Measurements from ENCODE around the gene CDK6. TPM values are rescaled to one million over a fixed set of nuclear protein-coding genes. Genes with fewer than 3 reads are reported as not detected.

CDK6 gene
- total RNA-seq, 1 experiment from 2014 or later: 41.4 TPM

DNA sequence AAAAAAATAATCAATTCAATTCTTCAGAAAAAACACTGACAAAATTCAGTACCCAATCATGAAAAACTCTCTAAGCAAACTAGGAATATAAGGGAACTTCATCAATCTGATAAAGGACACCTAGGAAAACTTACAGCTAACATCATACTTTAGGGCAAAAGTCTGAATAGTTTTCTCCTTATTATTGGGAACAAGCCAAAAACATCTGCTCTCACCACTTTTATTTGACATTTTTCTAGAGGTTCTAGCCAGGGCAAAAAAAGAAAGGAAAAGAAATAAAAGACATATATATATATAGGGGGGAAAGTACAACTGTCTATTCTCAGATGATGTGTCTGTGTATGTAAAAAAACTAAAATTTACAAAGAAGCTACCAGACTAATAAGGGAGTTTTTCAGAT, 19.0 kb downstream of the CDK6 start:
- POLR2A ChIA-PET: no interaction called here

DNA sequence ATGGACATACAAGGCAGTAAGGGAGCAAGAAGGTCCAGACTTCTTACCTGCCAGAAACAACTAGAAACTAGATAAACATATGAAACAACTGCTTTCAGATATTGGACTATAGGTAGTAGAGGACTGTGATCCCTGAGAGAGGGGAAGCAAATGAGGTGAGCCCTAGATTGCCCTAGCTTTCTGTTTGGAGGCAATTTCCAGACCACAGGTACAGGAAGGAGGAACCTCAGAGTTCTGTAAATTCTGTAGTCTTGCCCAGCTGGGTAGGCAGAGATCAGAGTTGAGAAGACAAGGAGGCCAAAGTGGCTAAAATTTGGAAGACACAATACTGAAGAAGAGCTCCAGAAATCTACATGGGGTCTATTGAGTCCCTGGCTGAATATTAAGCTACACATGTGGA, 21.0 kb downstream of the CDK6 start:
- ChIA-PET RAD21 (ENCODE audit: low non-redundant PET in 1 of 2, low total read pairs in 2 of 2, uncharacterized antibody in 2 of 2, unreplicated experiment in 2 of 2) (no interaction called here), POLR2A (no interaction called here), CTCF (no interaction called here)
- no peaks in the 10 kb centered on the region for H3K27me3 ChIP-seq (ENCODE audit: insufficient read depth, low read length)
- H3K79me2 ChIP-seq (ENCODE audit: insufficient read depth, low read length): peaks cover 100% of the 10 kb centered on the region
- no peaks in the 10 kb centered on the region for H4K20me1 ChIP-seq (ENCODE audit: insufficient read depth)
- no peak overlapping the region for H3K4me2 ChIP-seq (ENCODE audit: low read length)
- no TSS peak for BruUV-seq (replicated peaks)
- H3K9me2 ChIP-seq (ENCODE audit: insufficient read depth): no peaks in the 10 kb centered on the region
- H3K9me3 ChIP-seq (ENCODE audit: control insufficient read depth in 1 of 2, insufficient read depth in 1 of 2, low read depth in 1 of 2, low read length in 2 of 2): peaks cover 0 to 3% of the 10 kb centered on the region in 2 experiments; a peak in 2 of 4 replicates
- H3K4me1 ChIP-seq (ENCODE audit: control insufficient read depth in 1 of 2, insufficient read depth in 2 of 2, low read length in 2 of 2): peaks cover 2 to 22% of the 10 kb centered on the region in 2 experiments; a peak in 3 of 4 replicates
- H3K4me3 ChIP-seq (replicated peaks in 1 of 2; ENCODE audit: low read depth in 1 of 2, low read length in 2 of 2): no peak overlapping the region
- H3K27ac ChIP-seq (ENCODE audit: low read depth, low read length): no peak overlapping the region
- H3K36me3 ChIP-seq (ENCODE audit: control insufficient read depth in 1 of 2, insufficient read depth in 2 of 2, low read length in 2 of 2): no peaks in the 10 kb centered on the region; a peak in 1 of 4 replicates
- intact Hi-C loops (cut with micrococcal nuclease): no loop called here
- no peak for ATAC-seq
- no peak overlapping the region for H3K9ac ChIP-seq (ENCODE audit: low read length)
- no peak overlapping the region for H2AFZ ChIP-seq (ENCODE audit: low read depth, low read length, poor library complexity, severe bottlenecking)
- DNase-seq (ENCODE audit: low read depth, low spot score): no peak
- no peak for TF ChIP-seq EZH2phosphoT487 (IDR thresholded peaks at IDR 0.05; ENCODE audit: borderline replicate concordance)
- no peak for TF ChIP-seq POLR2A (IDR thresholded peaks at IDR 0.05; ENCODE audit: borderline replicate concordance, extremely low read depth, insufficient read depth, insufficient read length)
- TF ChIP-seq, protein P1, sequence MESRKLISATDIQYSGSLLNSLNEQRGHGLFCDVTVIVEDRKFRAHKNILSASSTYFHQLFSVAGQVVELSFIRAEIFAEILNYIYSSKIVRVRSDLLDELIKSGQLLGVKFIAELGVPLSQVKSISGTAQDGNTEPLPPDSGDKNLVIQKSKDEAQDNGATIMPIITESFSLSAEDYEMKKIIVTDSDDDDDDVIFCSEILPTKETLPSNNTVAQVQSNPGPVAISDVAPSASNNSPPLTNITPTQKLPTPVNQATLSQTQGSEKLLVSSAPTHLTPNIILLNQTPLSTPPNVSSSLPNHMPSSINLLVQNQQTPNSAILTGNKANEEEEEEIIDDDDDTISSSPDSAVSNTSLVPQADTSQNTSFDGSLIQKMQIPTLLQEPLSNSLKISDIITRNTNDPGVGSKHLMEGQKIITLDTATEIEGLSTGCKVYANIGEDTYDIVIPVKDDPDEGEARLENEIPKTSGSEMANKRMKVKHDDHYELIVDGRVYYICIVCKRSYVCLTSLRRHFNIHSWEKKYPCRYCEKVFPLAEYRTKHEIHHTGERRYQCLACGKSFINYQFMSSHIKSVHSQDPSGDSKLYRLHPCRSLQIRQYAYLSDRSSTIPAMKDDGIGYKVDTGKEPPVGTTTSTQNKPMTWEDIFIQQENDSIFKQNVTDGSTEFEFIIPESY (IDR thresholded peaks at IDR 0.05; ENCODE audit: extremely low read depth, insufficient replicate concordance, low read length): no peak
- TF ChIP-seq, protein P2, sequence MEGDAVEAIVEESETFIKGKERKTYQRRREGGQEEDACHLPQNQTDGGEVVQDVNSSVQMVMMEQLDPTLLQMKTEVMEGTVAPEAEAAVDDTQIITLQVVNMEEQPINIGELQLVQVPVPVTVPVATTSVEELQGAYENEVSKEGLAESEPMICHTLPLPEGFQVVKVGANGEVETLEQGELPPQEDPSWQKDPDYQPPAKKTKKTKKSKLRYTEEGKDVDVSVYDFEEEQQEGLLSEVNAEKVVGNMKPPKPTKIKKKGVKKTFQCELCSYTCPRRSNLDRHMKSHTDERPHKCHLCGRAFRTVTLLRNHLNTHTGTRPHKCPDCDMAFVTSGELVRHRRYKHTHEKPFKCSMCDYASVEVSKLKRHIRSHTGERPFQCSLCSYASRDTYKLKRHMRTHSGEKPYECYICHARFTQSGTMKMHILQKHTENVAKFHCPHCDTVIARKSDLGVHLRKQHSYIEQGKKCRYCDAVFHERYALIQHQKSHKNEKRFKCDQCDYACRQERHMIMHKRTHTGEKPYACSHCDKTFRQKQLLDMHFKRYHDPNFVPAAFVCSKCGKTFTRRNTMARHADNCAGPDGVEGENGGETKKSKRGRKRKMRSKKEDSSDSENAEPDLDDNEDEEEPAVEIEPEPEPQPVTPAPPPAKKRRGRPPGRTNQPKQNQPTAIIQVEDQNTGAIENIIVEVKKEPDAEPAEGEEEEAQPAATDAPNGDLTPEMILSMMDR (IDR thresholded peaks at IDR 0.05 in 2 of 3, conservative IDR thresholded peaks at IDR 0.05 in 1 of 3; ENCODE audit: borderline replicate concordance in 1 of 3, insufficient read depth in 1 of 3, low read depth in 2 of 3, low read length in 2 of 3): no peak
- no peak for TF ChIP-seq SP1 (IDR thresholded peaks at IDR 0.05; ENCODE audit: low read depth)
- no peak for TF ChIP-seq ELF1 (IDR thresholded peaks at IDR 0.05; ENCODE audit: borderline replicate concordance, low read depth)
- no peak for TF ChIP-seq POLR2AphosphoS5 (IDR thresholded peaks at IDR 0.05; ENCODE audit: low read depth, low read length)
- TF ChIP-seq SIN3A (IDR thresholded peaks at IDR 0.05; ENCODE audit: low read depth): no peak
- TF ChIP-seq CEBPB (IDR thresholded peaks at IDR 0.05; ENCODE audit: low read depth): no peak
- no peak for TF ChIP-seq ZFX (IDR thresholded peaks at IDR 0.05)
- TF ChIP-seq MAX (IDR thresholded peaks at IDR 0.05): no peak

More for the DNA sequence above, 19.0 kb downstream of the CDK6 start:
- TF ChIP-seq, protein P2 (IDR thresholded peaks at IDR 0.05 in 2 of 3, conservative IDR thresholded peaks at IDR 0.05 in 1 of 3; ENCODE audit: borderline replicate concordance in 1 of 3, insufficient read depth in 1 of 3, low read depth in 2 of 3, low read length in 2 of 3): no peak
- no peak for TF ChIP-seq POLR2AphosphoS5 (IDR thresholded peaks at IDR 0.05; ENCODE audit: low read depth, low read length)
- DNase-seq (ENCODE audit: low read depth, low spot score): no peak
- Histone ChIP-seq H3K79me2 (ENCODE audit: insufficient read depth, low read length) (peaks cover 100% of the 10 kb centered on the region), H2AFZ (ENCODE audit: low read depth, low read length, poor library complexity, severe bottlenecking) (no peak overlapping the region), H3K36me3 (ENCODE audit: control insufficient read depth in 1 of 2, insufficient read depth in 2 of 2, low read length in 2 of 2) (no peaks in the 10 kb centered on the region; a peak in 1 of 4 replicates), H3K4me3 (replicated peaks in 1 of 2; ENCODE audit: low read depth in 1 of 2, low read length in 2 of 2) (no peak overlapping the region), H3K4me1 (ENCODE audit: control insufficient read depth in 1 of 2, insufficient read depth in 2 of 2, low read length in 2 of 2) (peaks cover 0 to 6% of the 10 kb centered on the region in 2 experiments; a peak in 1 of 4 replicates), H3K9me3 (ENCODE audit: control insufficient read depth in 1 of 2, insufficient read depth in 1 of 2, low read depth in 1 of 2, low read length in 2 of 2) (peaks cover 0 to 3% of the 10 kb centered on the region in 2 experiments; a peak in 2 of 4 replicates), H4K20me1 (ENCODE audit: insufficient read depth) (no peaks in the 10 kb centered on the region), H3K4me2 (ENCODE audit: low read length) (no peak overlapping the region), H3K27ac (ENCODE audit: low read depth, low read length) (no peak overlapping the region), H3K9me2 (ENCODE audit: insufficient read depth) (no peaks in the 10 kb centered on the region), H3K9ac (ENCODE audit: low read length) (no peak overlapping the region), H3K27me3 (ENCODE audit: insufficient read depth, low read length) (no peaks in the 10 kb centered on the region)
- intact Hi-C loops (cut with micrococcal nuclease): no loop called here
- CTCF ChIA-PET: no interaction called here
- RAD21 ChIA-PET (ENCODE audit: low non-redundant PET in 1 of 2, low total read pairs in 2 of 2, uncharacterized antibody in 2 of 2, unreplicated experiment in 2 of 2): no interaction called here
- ATAC-seq: no peak
- no TSS peak for BruUV-seq (replicated peaks)

Measured in HCT116 (cell line).